Measurements from ENCODE around the gene CELSR1.
"Not testable (repeated sequence)": the region's sequence is repeated elsewhere in the genome, so short reads cannot be mapped to it uniquely, and the experiment has no call there.

CELSR1 gene

GRCh38 chr22:46533070-46533833 is 4.2 kb downstream of the CELSR1 start:
- DNase-seq: no peak

GRCh38 chr22:46532416-46532815 is 5.0 kb downstream of the CELSR1 start:
- DNase-seq: no peak

GRCh38 chr22:46531581-46532175 is 5.7 kb downstream of the CELSR1 start:
- DNase-seq: no peak

- no peak for DNase-seq
Observed at GRCh38 chr22:46528121-46528610, 9.3 kb downstream of the CELSR1 start.

GRCh38 chr22:46526244-46526839 is 11.1 kb downstream of the CELSR1 start:
- DNase-seq: no peak

GRCh38 chr22:46525389-46526243 is 11.8 kb downstream of the CELSR1 start:
- no peak for DNase-seq

GRCh38 chr22:46524203-46524740 is 13.1 kb downstream of the CELSR1 start:
- no peak for DNase-seq

GRCh38 chr22:46522797-46523196 is 14.6 kb downstream of the CELSR1 start:
- DNase-seq: no peak

- no peak for DNase-seq
Observed at GRCh38 chr22:46521994-46522393, 15.4 kb downstream of the CELSR1 start.

GRCh38 chr22:46520880-46521279 is 16.5 kb downstream of the CELSR1 start:
- no peak for DNase-seq

GRCh38 chr22:46519377-46519776 is 18.0 kb downstream of the CELSR1 start:
- DNase-seq: no peak

GRCh38 chr22:46518542-46519325 is 18.7 kb downstream of the CELSR1 start:
- no peak for DNase-seq

- DNase-seq: no peak
Observed at GRCh38 chr22:46518038-46518437, 19.4 kb downstream of the CELSR1 start.

GRCh38 chr22:46517255-46517761 is 20.1 kb downstream of the CELSR1 start:
- DNase-seq: no peak

GRCh38 chr22:46516638-46517037 is 20.8 kb downstream of the CELSR1 start:
- DNase-seq: no peak

GRCh38 chr22:46516112-46516487 is 21.3 kb downstream of the CELSR1 start:
- DNase-seq: not testable (repeated sequence)

- no peak for DNase-seq
Observed at GRCh38 chr22:46515208-46516111, 22.0 kb downstream of the CELSR1 start.

- no peak for DNase-seq
Observed at GRCh38 chr22:46514592-46515207, 22.7 kb downstream of the CELSR1 start.

- DNase-seq: no peak
Observed at GRCh38 chr22:46513908-46514550, 23.4 kb downstream of the CELSR1 start.

GRCh38 chr22:46512683-46513082 is 24.7 kb downstream of the CELSR1 start:
- no peak for DNase-seq
